RWPE1 (cell line): ENCODE data around the gene CIROP.
A peak's percentile ranks its signal among the peaks of the same experiment; 100 is the strongest.

ENCODE experiments used
- CTCF ChIA-PET: fragments of 350-600 bp; sonication (Branson Sonifier 250); formaldehyde crosslinking; extraction: SDS; loops from one replicate; lab custom pipeline; 2021; lab: Yijun Ruan, JAX
- POLR2A ChIA-PET: fragments of 400-600 bp; formaldehyde crosslinking; extraction: SDS; loops from one replicate; lab custom pipeline; 2020; ENCODE audit warnings: antibody characterized with exemption; ENCODE audit not compliant: low non-redundant PET; lab: Yijun Ruan, JAX
- DNase-seq: peaks from one replicate; pipeline ENCODE4 v3.0.0; 2012; ENCODE audit warnings: low spot score
- H3K27ac ChIP-seq: fragments of 450-650 bp; 2 replicates; pipeline ENCODE4 v1.5.1; 2017
- CTCF ChIP-seq: fragments of 450-650 bp; conservative IDR thresholded peaks from 2 replicates; pipeline ENCODE4 v1.5.1; 2017; ENCODE audit warnings: low read depth, mild to moderate bottlenecking

The CIROP gene

GRCh38 chr14:23126548-23127278, 21.9 kb upstream of the CIROP start:
- DNase-seq, result no peak
- ChIA-PET POLR2A (interaction anchor here (0.6 kb wide), 1 partner anchor 25 kb away, joined by 7 read pairs; no protein-coding TSS in a partner anchor), CTCF (interaction anchor here (0.7 kb wide), 1 partner anchor 61 kb away, joined by 5 read pairs; no protein-coding TSS in a partner anchor)
- H3K27ac ChIP-seq, result peak overlapping the region; percentile 43
- no peak for TF ChIP-seq CTCF

GRCh38 chr14:23125933-23126524, 21.2 kb upstream of the CIROP start:
- CTCF ChIA-PET, result interaction anchor here (0.7 kb wide), 1 partner anchor 61 kb away, joined by 5 read pairs; no protein-coding TSS in a partner anchor
- H3K27ac ChIP-seq, result peak overlapping the region; percentile 43
- no peak for TF ChIP-seq CTCF
- POLR2A ChIA-PET, result no interaction called here
- no peak for DNase-seq

- CTCF ChIA-PET, result no interaction called here
- TF ChIP-seq CTCF, result no peak
- POLR2A ChIA-PET, result no interaction called here
Observed at GRCh38 chr14:23125011-23125410, 20.2 kb upstream of the CIROP start.

GRCh38 chr14:23124337-23124954, 19.7 kb upstream of the CIROP start:
- POLR2A ChIA-PET, result no interaction called here
- DNase-seq, result no peak
- no peak for TF ChIP-seq CTCF
- CTCF ChIA-PET, result interaction anchor here (1.0 to 2.5 kb wide), 2 partner anchors 35 to 62 kb away, joined by 3 to 15 read pairs; no protein-coding TSS in a partner anchor
- H3K27ac ChIP-seq, result peak overlapping the region; percentile 75

More at GRCh38 chr14:23125011-23125410, 20.2 kb upstream of the CIROP start:
- DNase-seq, result no peak
- H3K27ac ChIP-seq, result peak overlapping the region; percentile 75

GRCh38 chr14:23123419-23123818, 18.6 kb upstream of the CIROP start:
- peak overlapping the region; percentile 75 for H3K27ac ChIP-seq
- ChIA-PET POLR2A (no interaction called here), CTCF (interaction anchor here (0.6 to 2.5 kb wide), 5 partner anchors 12 to 179 kb away, joined by 3 to 15 read pairs (median 3); partner anchors contain the start of gene PPP1R3E)
- peak; percentile 31 for DNase-seq
- no peak for TF ChIP-seq CTCF

- H3K27ac ChIP-seq, result peak overlapping the region; percentile 75
- no peak for TF ChIP-seq CTCF
- ChIA-PET CTCF (interaction anchor here (0.8 to 2.1 kb wide), 6 partner anchors 15 to 106 kb away, joined by 3 to 78 read pairs (median 6); partner anchors contain the start of gene SLC7A8), POLR2A (no interaction called here)
- DNase-seq, result no peak
Observed at GRCh38 chr14:23122086-23122485, 17.3 kb upstream of the CIROP start.
